GM10266 (cell line): Measurements from ENCODE around the gene SNCB.
"Not testable (repeated sequence)": the region's sequence is repeated elsewhere in the genome, so short reads cannot be mapped to it uniquely, and the experiment has no call there.

Experiments used
- DNase-seq: peaks from one replicate; pipeline ENCODE4 v3.0.0; 2012; ENCODE audit errors: extremely low spot score
- CTCF ChIP-seq: IDR thresholded peaks from 2 replicates; pipeline ENCODE4 v1.5.1; 2012; ENCODE audit warnings: mild to moderate bottlenecking, low read depth; ENCODE audit not compliant: control insufficient read depth, insufficient read depth; ENCODE audit errors: missing control alignments

The SNCB gene

GRCh38 chr5:176608937-176609723 is 21.2 kb downstream of the SNCB start:
- no peak for DNase-seq
- TF ChIP-seq CTCF: no peak

- no peak for TF ChIP-seq CTCF
- DNase-seq: no peak
Observed at GRCh38 chr5:176608142-176608705, 22.1 kb downstream of the SNCB start.

- no peak for DNase-seq
- TF ChIP-seq CTCF: no peak
Observed at GRCh38 chr5:176606875-176607274, 23.5 kb downstream of the SNCB start.

- DNase-seq: no peak
- TF ChIP-seq CTCF: no peak
Observed at GRCh38 chr5:176606032-176606431, 24.3 kb downstream of the SNCB start.

- no peak for DNase-seq
- no peak for TF ChIP-seq CTCF
Observed at GRCh38 chr5:176603091-176603490, 27.2 kb downstream of the SNCB start.

- TF ChIP-seq CTCF: no peak
Observed at GRCh38 chr5:176601901-176602482, 28.3 kb downstream of the SNCB start.

GRCh38 chr5:176599749-176600430 is 30.4 kb downstream of the SNCB start:
- DNase-seq: not testable (repeated sequence)

More at GRCh38 chr5:176601901-176602482, 28.3 kb downstream of the SNCB start:
- DNase-seq: no peak
